ENCODE results near the gene ANXA8L1.
"Not testable (repeated sequence)": the region's sequence is repeated elsewhere in the genome, so short reads cannot be mapped to it uniquely, and the experiment has no call there.

The ANXA8L1 gene

DNA sequence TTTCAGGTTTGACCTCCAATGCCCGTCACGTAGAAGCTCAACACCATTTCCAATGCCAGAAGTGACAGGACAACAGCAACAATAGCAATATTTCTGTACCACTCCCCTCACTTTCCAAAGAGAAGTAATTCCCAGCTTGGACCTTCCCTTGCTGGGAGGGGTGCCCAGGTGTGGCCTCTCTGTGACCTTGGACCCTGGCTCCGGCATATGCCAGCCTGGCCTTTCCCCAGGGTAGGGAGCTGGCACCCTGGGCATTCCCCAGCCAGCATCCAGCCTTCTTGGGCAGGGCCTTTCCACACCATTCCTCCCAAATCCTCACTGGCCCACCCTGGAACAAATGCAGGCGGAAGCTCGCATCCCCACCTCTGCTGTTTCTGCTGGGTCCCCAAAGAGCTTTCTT lies 37.1 kb downstream of the ANXA8L1 start:
- DNase-seq; H3K4me2 ChIP-seq (ENCODE audit: low read depth, low read length); H3K4me1 ChIP-seq (ENCODE audit: low read length); H4K20me1 ChIP-seq (ENCODE audit: insufficient read depth, low read length); H3K27me3 ChIP-seq (replicated peaks; ENCODE audit: insufficient read depth, low read length); H3K9ac ChIP-seq (ENCODE audit: low read length); H3K79me2 ChIP-seq (ENCODE audit: low read length); H3K27ac ChIP-seq (ENCODE audit: low read length); H3K4me3 ChIP-seq (ENCODE audit: low read length); H3K9me2 ChIP-seq (replicated peaks; ENCODE audit: insufficient read depth, low read length); H3F3A ChIP-seq (ENCODE audit: insufficient read depth, low read length); H3K9me3 ChIP-seq (replicated peaks; ENCODE audit: insufficient read depth, low read length); H3K36me3 ChIP-seq (replicated peaks; ENCODE audit: insufficient read depth, low read length); H2AFZ ChIP-seq (ENCODE audit: low read length): not testable (repeated sequence)

GRCh38 chr10:46415291-46415690 lies 39.7 kb downstream of the ANXA8L1 start:
- not testable (repeated sequence) for H3K9me3 ChIP-seq (replicated peaks; ENCODE audit: insufficient read depth, low read length); H4K20me1 ChIP-seq (ENCODE audit: insufficient read depth, low read length); H3K9ac ChIP-seq (ENCODE audit: low read length); H3K79me2 ChIP-seq (ENCODE audit: low read length); H3K36me3 ChIP-seq (replicated peaks; ENCODE audit: insufficient read depth, low read length); H3K4me2 ChIP-seq (ENCODE audit: low read depth, low read length); H3K9me2 ChIP-seq (replicated peaks; ENCODE audit: insufficient read depth, low read length); H3K4me1 ChIP-seq (ENCODE audit: low read length); H2AFZ ChIP-seq (ENCODE audit: low read length); H3K27me3 ChIP-seq (replicated peaks; ENCODE audit: insufficient read depth, low read length); DNase-seq; H3F3A ChIP-seq (ENCODE audit: insufficient read depth, low read length); H3K27ac ChIP-seq (ENCODE audit: low read length); H3K4me3 ChIP-seq (ENCODE audit: low read length)

DNA sequence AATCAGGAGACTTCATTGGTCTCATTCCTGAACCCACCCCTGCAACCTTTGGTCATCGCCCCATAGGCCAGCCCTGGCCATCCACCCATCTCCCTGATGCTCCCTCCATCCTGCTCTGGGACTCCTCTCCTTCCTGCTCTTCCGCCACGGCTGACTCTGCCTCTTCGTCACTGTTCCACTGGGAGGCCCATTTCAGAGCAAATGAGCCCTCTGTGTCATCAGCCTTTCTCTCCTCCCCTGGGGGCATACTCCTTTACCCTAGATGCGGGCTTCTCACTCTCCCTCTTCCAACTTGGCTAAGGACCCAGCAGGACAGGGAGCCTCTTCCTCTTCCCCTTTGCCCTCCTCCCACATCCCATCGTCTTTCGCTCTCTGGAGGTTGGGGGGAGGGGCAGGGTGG lies 42.7 kb downstream of the ANXA8L1 start:
- not testable (repeated sequence) for H3K9me3 ChIP-seq (replicated peaks; ENCODE audit: insufficient read depth, low read length); H4K20me1 ChIP-seq (ENCODE audit: insufficient read depth, low read length); H3F3A ChIP-seq (ENCODE audit: insufficient read depth, low read length); H3K4me1 ChIP-seq (ENCODE audit: low read length); DNase-seq; H3K36me3 ChIP-seq (replicated peaks; ENCODE audit: insufficient read depth, low read length); H3K27ac ChIP-seq (ENCODE audit: low read length); H3K9me2 ChIP-seq (replicated peaks; ENCODE audit: insufficient read depth, low read length); H3K4me3 ChIP-seq (ENCODE audit: low read length); H3K79me2 ChIP-seq (ENCODE audit: low read length); H3K27me3 ChIP-seq (replicated peaks; ENCODE audit: insufficient read depth, low read length); H2AFZ ChIP-seq (ENCODE audit: low read length); H3K9ac ChIP-seq (ENCODE audit: low read length); H3K4me2 ChIP-seq (ENCODE audit: low read depth, low read length)

- not testable (repeated sequence) for H3K4me2 ChIP-seq (ENCODE audit: low read depth, low read length); H3K9me3 ChIP-seq (replicated peaks; ENCODE audit: insufficient read depth, low read length); H2AFZ ChIP-seq (ENCODE audit: low read length); H3K4me3 ChIP-seq (ENCODE audit: low read length); H3K79me2 ChIP-seq (ENCODE audit: low read length); H3K9ac ChIP-seq (ENCODE audit: low read length); H3K4me1 ChIP-seq (ENCODE audit: low read length); H3K36me3 ChIP-seq (replicated peaks; ENCODE audit: insufficient read depth, low read length); H3K27me3 ChIP-seq (replicated peaks; ENCODE audit: insufficient read depth, low read length); H4K20me1 ChIP-seq (ENCODE audit: insufficient read depth, low read length); H3F3A ChIP-seq (ENCODE audit: insufficient read depth, low read length); H3K9me2 ChIP-seq (replicated peaks; ENCODE audit: insufficient read depth, low read length); DNase-seq; H3K27ac ChIP-seq (ENCODE audit: low read length)
These were observed 44.2 kb downstream of the ANXA8L1 start for GRCh38 chr10:46419570-46420379.

DNA sequence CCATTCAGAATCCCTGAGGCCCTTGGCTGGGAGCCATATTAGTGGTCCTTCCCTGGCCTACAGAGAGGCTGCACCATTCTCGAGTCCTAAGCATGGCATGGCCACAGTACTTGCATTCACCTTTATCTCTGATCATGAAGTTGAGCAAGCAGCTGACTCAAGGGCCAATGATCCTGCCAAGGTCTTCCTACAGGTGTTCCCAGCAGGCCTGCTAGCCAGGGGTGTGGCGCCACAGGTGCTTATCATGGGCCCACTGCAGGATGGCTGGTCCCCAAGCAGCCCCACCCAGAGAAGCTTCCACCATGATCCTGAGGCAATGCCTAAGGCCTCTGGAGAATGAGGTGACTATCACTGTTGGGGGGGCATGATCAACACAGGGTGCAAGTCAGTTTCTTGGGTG lies 48.0 kb downstream of the ANXA8L1 start:
- not testable (repeated sequence) for H3K27ac ChIP-seq (ENCODE audit: low read length); H3K4me2 ChIP-seq (ENCODE audit: low read depth, low read length); H3K79me2 ChIP-seq (ENCODE audit: low read length); H3K4me3 ChIP-seq (ENCODE audit: low read length); H3K27me3 ChIP-seq (replicated peaks; ENCODE audit: insufficient read depth, low read length); H3K4me1 ChIP-seq (ENCODE audit: low read length); H3K9me3 ChIP-seq (replicated peaks; ENCODE audit: insufficient read depth, low read length); H3K9ac ChIP-seq (ENCODE audit: low read length); H3F3A ChIP-seq (ENCODE audit: insufficient read depth, low read length); H2AFZ ChIP-seq (ENCODE audit: low read length); H4K20me1 ChIP-seq (ENCODE audit: insufficient read depth, low read length); DNase-seq; H3K9me2 ChIP-seq (replicated peaks; ENCODE audit: insufficient read depth, low read length); H3K36me3 ChIP-seq (replicated peaks; ENCODE audit: insufficient read depth, low read length)

- H3K9ac ChIP-seq (ENCODE audit: low read length); DNase-seq; H3K79me2 ChIP-seq (ENCODE audit: low read length); H3K4me1 ChIP-seq (ENCODE audit: low read length); H3K9me2 ChIP-seq (replicated peaks; ENCODE audit: insufficient read depth, low read length); H3K4me2 ChIP-seq (ENCODE audit: low read depth, low read length); H3K4me3 ChIP-seq (ENCODE audit: low read length); H2AFZ ChIP-seq (ENCODE audit: low read length); H3K9me3 ChIP-seq (replicated peaks; ENCODE audit: insufficient read depth, low read length); H3K27me3 ChIP-seq (replicated peaks; ENCODE audit: insufficient read depth, low read length); H4K20me1 ChIP-seq (ENCODE audit: insufficient read depth, low read length); H3K27ac ChIP-seq (ENCODE audit: low read length); H3K36me3 ChIP-seq (replicated peaks; ENCODE audit: insufficient read depth, low read length); H3F3A ChIP-seq (ENCODE audit: insufficient read depth, low read length): not testable (repeated sequence)
These were observed 65.4 kb downstream of the ANXA8L1 start for GRCh38 chr10:46440942-46441341.

All from MM.1S (cell line).